ENCODE results near the gene SRA1. TPM values are rescaled to one million over a fixed set of nuclear protein-coding genes. Genes with fewer than 3 reads are reported as not detected.

The SRA1 gene
- total and polyA plus RNA-seq, 2 of the 13 experiments (the other 11 are each of a cell fraction or from before 2014, with no cell fraction given), result 14.2 to 32.8 TPM

GRCh38 chr5:140546851-140547507 lies 10.3 kb downstream of the SRA1 start (continued):
- TF ChIP-seq ADNP (CRISPR knock-in tag; IDR thresholded peaks at IDR 0.05) (no peak), GATAD2A (CRISPR knock-in tag; IDR thresholded peaks at IDR 0.05) (0 out of 2 replicates have a peak, but pooled peaks have one; percentile 7), ZNF552 (CRISPR knock-in tag; IDR thresholded peaks at IDR 0.05; ENCODE audit: borderline replicate concordance) (no peak), SNAI1 (CRISPR knock-in tag; IDR thresholded peaks at IDR 0.05; ENCODE audit: borderline replicate concordance) (no peak), NFIB (CRISPR knock-in tag; IDR thresholded peaks at IDR 0.05; ENCODE audit: borderline replicate concordance) (no peak), TAF1 (CRISPR knock-in tag; IDR thresholded peaks at IDR 0.05) (peak; percentile 50; the same call in 1 of the 2 replicates), HNF1B (CRISPR knock-in tag; IDR thresholded peaks at IDR 0.05) (peak; percentile 77; the same call in 1 of the 2 replicates), SMC3 (IDR thresholded peaks at IDR 0.05; ENCODE audit: low read length) (no peak), PAX8 (CRISPR knock-in tag; IDR thresholded peaks at IDR 0.05; ENCODE audit: borderline replicate concordance) (no peak), ZNF776 (CRISPR knock-in tag; IDR thresholded peaks at IDR 0.05) (no peak), ZNF850 (CRISPR knock-in tag; conservative IDR thresholded peaks at IDR 0.05) (0 out of 2 replicates have a peak, but pooled peaks have one; percentile 47), ZNF605 (CRISPR knock-in tag; IDR thresholded peaks at IDR 0.05) (peak; percentile 64; the same call in 1 of the 2 replicates), ZNF253 (CRISPR knock-in tag; IDR thresholded peaks at IDR 0.05; ENCODE audit: borderline replicate concordance) (no peak), MAFF (IDR thresholded peaks at IDR 0.05; ENCODE audit: low read depth, low read length) (no peak), ZMAT3 (CRISPR knock-in tag; conservative IDR thresholded peaks at IDR 0.05) (no peak), ZBTB3 (CRISPR knock-in tag; IDR thresholded peaks at IDR 0.05; ENCODE audit: borderline replicate concordance, low read depth) (peak; percentile 70; the same call in 1 of the 2 replicates), MTA1 (CRISPR knock-in tag; IDR thresholded peaks at IDR 0.05; ENCODE audit: borderline replicate concordance) (peak; percentile 57; the same call in 1 of the 2 replicates), NFRKB (IDR thresholded peaks at IDR 0.05) (no peak), ZFP82 (CRISPR knock-in tag; IDR thresholded peaks at IDR 0.05; ENCODE audit: borderline replicate concordance) (0 out of 2 replicates have a peak, but pooled peaks have one; percentile 44), PAWR (CRISPR knock-in tag; IDR thresholded peaks at IDR 0.05; ENCODE audit: borderline replicate concordance) (no peak), ZNF20 (CRISPR knock-in tag; IDR thresholded peaks at IDR 0.05) (no peak), ZC3H4 (CRISPR knock-in tag; IDR thresholded peaks at IDR 0.05; ENCODE audit: borderline replicate concordance) (no peak), ZNF83 (CRISPR knock-in tag; IDR thresholded peaks at IDR 0.05; ENCODE audit: borderline replicate concordance) (no peak), BORCS8-MEF2B (CRISPR knock-in tag; IDR thresholded peaks at IDR 0.05) (peak; percentile 69; the same call in 1 of the 2 replicates), ZNF326 (CRISPR knock-in tag; IDR thresholded peaks at IDR 0.05; ENCODE audit: borderline replicate concordance) (no peak), SCMH1 (CRISPR knock-in tag; IDR thresholded peaks at IDR 0.05; ENCODE audit: borderline replicate concordance) (no peak), HCFC1 (IDR thresholded peaks at IDR 0.05; ENCODE audit: low read depth, low read length) (no peak), CBFB (CRISPR knock-in tag; IDR thresholded peaks at IDR 0.05) (no peak), CHD4 (IDR thresholded peaks at IDR 0.05; ENCODE audit: borderline replicate concordance, low read length) (no peak), ZNF792 (CRISPR knock-in tag; IDR thresholded peaks at IDR 0.05) (no peak), EZH2 (conservative IDR thresholded peaks at IDR 0.05; ENCODE audit: low read depth, low read length) (no peak)

All from HepG2 (cell line).